ENCODE data around the gene BANF1. TPM values are rescaled to one million over a fixed set of nuclear protein-coding genes. Genes with fewer than 3 reads are reported as not detected.

BANF1 gene
- total and polyA plus RNA-seq, 4 donors: 17.7 to 315 (median 159) TPM

DNA sequence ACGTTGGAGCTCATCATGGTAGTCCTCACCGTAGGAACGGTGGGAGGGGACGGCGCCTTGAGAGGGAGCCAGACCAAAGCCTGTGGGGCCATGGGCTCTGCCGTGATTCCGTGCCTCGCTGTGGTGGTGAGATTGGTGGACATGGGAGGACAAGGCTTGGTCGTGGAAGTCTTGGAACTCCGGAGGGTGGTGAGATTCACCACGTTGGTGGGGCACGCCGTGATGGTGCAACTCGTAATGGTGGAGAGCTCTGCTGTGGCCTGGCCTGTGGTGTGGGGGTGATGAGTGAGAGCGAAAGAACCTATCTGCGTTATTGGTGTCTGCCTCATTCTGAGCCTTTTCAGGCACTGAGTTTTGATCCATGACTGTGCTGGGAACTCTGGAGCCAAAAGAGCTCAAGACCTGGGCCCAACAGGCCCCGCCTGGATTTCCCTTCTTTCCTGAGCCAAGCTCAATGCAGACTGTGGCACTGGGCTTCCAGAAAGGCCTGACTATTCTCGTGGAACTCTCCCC is 23.8 kb downstream of the BANF1 start, which contains the start of gene CATSPER1:
TSS of gene CATSPER1 (minus strand) at position 463 of the 513 bp plus-strand sequence. CDS start at position 363, 100 bp downstream.
- no peak within 1 kb of the TSS for H3K9ac ChIP-seq (ENCODE audit: insufficient read depth in 1 of 2, low read length in 2 of 2)
- no peaks in the 10 kb centered on the region for H3K36me3 ChIP-seq (ENCODE audit: control insufficient read depth in 4 of 4, insufficient read depth in 4 of 4, low read length in 4 of 4)
- peaks cover 0 to 5% (median 0%) of the 10 kb centered on the region in 5 donors for H3K4me1 ChIP-seq (ENCODE audit: control insufficient read depth in 5 of 5, insufficient read depth in 5 of 5, low read length in 5 of 5)
- TF ChIP-seq, protein P1, sequence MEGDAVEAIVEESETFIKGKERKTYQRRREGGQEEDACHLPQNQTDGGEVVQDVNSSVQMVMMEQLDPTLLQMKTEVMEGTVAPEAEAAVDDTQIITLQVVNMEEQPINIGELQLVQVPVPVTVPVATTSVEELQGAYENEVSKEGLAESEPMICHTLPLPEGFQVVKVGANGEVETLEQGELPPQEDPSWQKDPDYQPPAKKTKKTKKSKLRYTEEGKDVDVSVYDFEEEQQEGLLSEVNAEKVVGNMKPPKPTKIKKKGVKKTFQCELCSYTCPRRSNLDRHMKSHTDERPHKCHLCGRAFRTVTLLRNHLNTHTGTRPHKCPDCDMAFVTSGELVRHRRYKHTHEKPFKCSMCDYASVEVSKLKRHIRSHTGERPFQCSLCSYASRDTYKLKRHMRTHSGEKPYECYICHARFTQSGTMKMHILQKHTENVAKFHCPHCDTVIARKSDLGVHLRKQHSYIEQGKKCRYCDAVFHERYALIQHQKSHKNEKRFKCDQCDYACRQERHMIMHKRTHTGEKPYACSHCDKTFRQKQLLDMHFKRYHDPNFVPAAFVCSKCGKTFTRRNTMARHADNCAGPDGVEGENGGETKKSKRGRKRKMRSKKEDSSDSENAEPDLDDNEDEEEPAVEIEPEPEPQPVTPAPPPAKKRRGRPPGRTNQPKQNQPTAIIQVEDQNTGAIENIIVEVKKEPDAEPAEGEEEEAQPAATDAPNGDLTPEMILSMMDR (IDR thresholded peaks at IDR 0.05; ENCODE audit: control extremely low read depth, extremely low read depth): no peak
- no peaks in the 10 kb centered on the region for H3K9me3 ChIP-seq (ENCODE audit: control insufficient read depth in 4 of 4, insufficient read depth in 3 of 4, low read length in 3 of 4)
- 82 to 95% methylated on average over 18 of the region's 18 CpGs for whole genome bisulfite sequencing, 2 donors
- peaks cover 0 to 5% (median 0%) of the 10 kb centered on the region in 3 donors for H3K27me3 ChIP-seq (ENCODE audit: control insufficient read depth in 3 of 3, insufficient read depth in 3 of 3, low read length in 2 of 3)
- no peak within 1 kb of the TSS for H3K27ac ChIP-seq (ENCODE audit: low read depth in 1 of 2, low read length in 1 of 2)
- no peak for DNase-seq
- H3K4me3 ChIP-seq: no peak within 1 kb of the TSS
- no peak for ATAC-seq (ENCODE audit: insufficient read depth, low FRiP score)

DNA sequence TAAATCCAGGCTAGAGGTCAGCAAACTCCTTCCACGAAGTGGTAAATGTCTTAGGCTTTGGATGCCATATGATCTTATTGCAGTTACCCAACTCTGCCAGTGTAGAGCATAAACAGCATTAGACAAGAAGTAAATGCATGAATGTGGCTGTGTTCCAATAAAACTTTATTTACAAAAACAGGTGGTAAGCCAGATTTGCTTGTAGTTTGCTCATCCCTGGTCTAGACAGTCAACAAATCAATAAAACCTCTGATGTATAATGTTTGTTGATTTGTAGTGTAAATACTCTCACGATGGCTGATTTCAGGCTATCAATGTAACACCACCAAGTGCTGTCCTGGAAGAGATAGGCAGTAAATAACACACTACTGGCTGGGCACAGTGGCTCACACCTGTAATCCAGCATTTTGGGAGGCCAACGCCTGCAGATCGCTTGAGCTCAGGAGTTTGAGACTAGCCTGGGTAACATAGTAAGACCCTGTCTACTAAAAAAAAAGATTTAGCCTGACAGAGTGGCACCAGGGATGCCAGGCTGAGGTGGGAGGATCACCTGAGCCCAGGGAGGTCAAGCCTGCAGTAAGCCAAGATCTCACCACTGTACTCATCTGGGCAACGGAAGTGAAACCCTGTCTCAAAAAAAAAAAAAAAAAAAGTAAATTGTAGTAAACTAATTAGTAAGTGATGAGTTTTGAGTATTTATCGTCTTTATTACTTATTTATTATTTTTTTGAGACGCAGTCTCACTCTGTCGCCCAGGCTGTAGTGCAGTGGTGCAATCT is 30.8 kb downstream of the BANF1 start:
- Histone ChIP-seq H3K27ac (ENCODE audit: low read depth in 1 of 2, low read length in 1 of 2) (no peak overlapping the region), H3K4me1 (ENCODE audit: control insufficient read depth in 5 of 5, insufficient read depth in 5 of 5, low read length in 5 of 5) (no peaks in the 10 kb centered on the region), H3K27me3 (ENCODE audit: control insufficient read depth in 3 of 3, insufficient read depth in 3 of 3, low read length in 2 of 3) (no peaks in the 10 kb centered on the region), H3K9ac (ENCODE audit: insufficient read depth in 1 of 2, low read length in 2 of 2) (no peak overlapping the region), H3K36me3 (ENCODE audit: control insufficient read depth in 4 of 4, insufficient read depth in 4 of 4, low read length in 4 of 4) (no peaks in the 10 kb centered on the region), H3K9me3 (ENCODE audit: control insufficient read depth in 4 of 4, insufficient read depth in 3 of 4, low read length in 3 of 4) (no peaks in the 10 kb centered on the region), H3K4me3 (no peak overlapping the region)
- no peak for DNase-seq
- TF ChIP-seq, protein P1 (IDR thresholded peaks at IDR 0.05; ENCODE audit: control extremely low read depth, extremely low read depth): no peak
- WGBS, 2 donors: 88 to 94% methylated on average over 8 of the region's 8 CpGs
- ATAC-seq (ENCODE audit: insufficient read depth, low FRiP score): no peak

DNA sequence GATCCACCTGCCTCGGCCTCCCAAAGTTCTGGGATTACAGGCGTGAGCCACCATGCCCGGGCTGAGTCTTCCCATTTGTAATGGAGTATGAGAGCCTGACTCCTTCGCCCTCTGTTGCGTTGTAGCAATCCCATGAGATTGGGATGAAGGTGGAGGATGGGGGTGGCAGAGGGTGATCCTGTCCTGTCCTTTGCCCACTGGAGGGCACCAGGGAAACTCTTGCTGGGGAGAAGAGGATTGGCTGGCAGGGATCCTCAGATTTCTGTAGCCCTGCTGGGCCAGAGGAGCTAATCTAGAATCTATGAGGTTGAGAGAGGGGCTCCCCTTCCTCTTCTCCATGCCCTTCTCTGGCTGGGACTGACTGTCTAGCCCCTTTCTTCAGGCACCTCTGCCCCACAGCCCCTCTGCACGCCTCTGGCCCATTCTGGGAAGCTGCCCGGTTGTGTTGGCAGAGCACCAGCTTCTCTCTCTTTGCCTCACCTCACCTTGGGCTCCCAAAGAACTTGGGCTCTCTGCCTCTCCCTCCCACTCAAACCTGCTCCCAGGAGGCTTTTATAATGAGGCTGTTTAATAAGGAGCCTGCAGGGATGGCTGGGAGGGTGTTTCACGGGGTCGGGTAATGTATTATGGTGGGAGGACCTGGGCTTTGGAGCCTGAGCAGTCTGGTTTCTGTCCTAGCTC is 33.5 kb downstream of the BANF1 start:
- ATAC-seq (ENCODE audit: insufficient read depth, low FRiP score): no peak
- TF ChIP-seq, protein P1 (IDR thresholded peaks at IDR 0.05; ENCODE audit: control extremely low read depth, extremely low read depth): no peak
- H3K27ac ChIP-seq (ENCODE audit: low read depth in 1 of 2, low read length in 1 of 2): no peak overlapping the region
- H3K9me3 ChIP-seq (ENCODE audit: control insufficient read depth in 4 of 4, insufficient read depth in 3 of 4, low read length in 3 of 4): no peaks in the 10 kb centered on the region
- no peak for DNase-seq
- H3K27me3 ChIP-seq (ENCODE audit: control insufficient read depth in 3 of 3, insufficient read depth in 3 of 3, low read length in 2 of 3): no peaks in the 10 kb centered on the region
- H3K9ac ChIP-seq (ENCODE audit: insufficient read depth in 1 of 2, low read length in 2 of 2): no peak overlapping the region
- no peak overlapping the region for H3K4me3 ChIP-seq
- WGBS, 2 donors: 70 to 85% methylated on average over 9 of the region's 9 CpGs
- no peaks in the 10 kb centered on the region for H3K36me3 ChIP-seq (ENCODE audit: control insufficient read depth in 4 of 4, insufficient read depth in 4 of 4, low read length in 4 of 4)
- no peaks in the 10 kb centered on the region for H3K4me1 ChIP-seq (ENCODE audit: control insufficient read depth in 5 of 5, insufficient read depth in 5 of 5, low read length in 5 of 5)

All from lung (tissue), 12 donors.